GM23338 (cell line): ENCODE results near the gene OR10R2. TPM values are rescaled to one million over a fixed set of nuclear protein-coding genes. Genes with fewer than 3 reads are reported as not detected.

Experiments
- ATAC-seq: fragments of 200-7000 bp; cut with Tn5 transposase; 3 replicates; pipeline ENCODE4 v1.9.1; 2020
- DNase-seq: peaks from one replicate; pipeline ENCODE4 v3.0.0-alpha.2; 2015; ENCODE audit warnings: low spot score
- H2AFZ ChIP-seq: fragments of 200-600 bp; sonication (generic); 2 replicates; pipeline ENCODE4 v1.8.0; 2016; ENCODE audit warnings: antibody characterized with exemption, mild to moderate bottlenecking, moderate library complexity
- H3F3A ChIP-seq: fragments of 200-600 bp; sonication (generic); replicated peaks from 2 replicates; pipeline ENCODE4 v1.8.0; 2017; ENCODE audit warnings: antibody characterized with exemption, mixed run types, low read depth
- H3K27ac ChIP-seq: fragments of 200-600 bp; sonication (generic); 2 replicates; pipeline ENCODE4 v1.6.1; 2016; ENCODE audit warnings: low read depth
- H3K27me3 ChIP-seq: fragments of 200-600 bp; sonication (generic); 2 replicates; pipeline ENCODE4 v1.8.0; 2016; ENCODE audit warnings: mild to moderate bottlenecking, mixed run types, moderate library complexity; ENCODE audit not compliant: insufficient read depth
- H3K36me3 ChIP-seq: fragments of 200-600 bp; sonication (generic); 2 replicates; pipeline ENCODE4 v1.8.0; 2016; ENCODE audit warnings: mild to moderate bottlenecking; ENCODE audit not compliant: insufficient read depth
- H3K4me1 ChIP-seq: fragments of 200-600 bp; sonication (generic); 2 replicates; pipeline ENCODE4 v1.8.0; 2016; ENCODE audit warnings: mild to moderate bottlenecking, moderate library complexity; ENCODE audit not compliant: insufficient read depth
- H3K4me2 ChIP-seq: fragments of 200-600 bp; sonication (generic); 2 replicates; pipeline ENCODE4 v1.7.1; 2017; ENCODE audit warnings: mixed run types
- H3K4me3 ChIP-seq: fragments of 200-600 bp; sonication (generic); 2 replicates; pipeline ENCODE4 v1.6.1; 2016; ENCODE audit warnings: mixed run types
- H3K79me2 ChIP-seq: fragments of 200-600 bp; sonication (generic); replicated peaks from 2 replicates; pipeline ENCODE4 v1.8.0; 2017; ENCODE audit warnings: mild to moderate bottlenecking; ENCODE audit not compliant: insufficient read depth
- H3K9me2 ChIP-seq: fragments of 200-600 bp; sonication (generic); 2 replicates; pipeline ENCODE4 v1.8.0; 2017; ENCODE audit not compliant: insufficient read depth
- H4K20me1 ChIP-seq: fragments of 200-600 bp; sonication (generic); replicated peaks from 2 replicates; pipeline ENCODE4 v1.8.0; 2017; ENCODE audit warnings: mild to moderate bottlenecking; ENCODE audit not compliant: insufficient read depth
- H3K27ac Mint-ChIP-seq: 2 replicates; pipeline ENCODE4 v1.8.0; 2020; ENCODE audit warnings: inconsistent platforms, mild to moderate bottlenecking, moderate library complexity, mixed read lengths
- H3K27me3 Mint-ChIP-seq: 3 replicates; pipeline ENCODE4 v1.8.0; 2022; ENCODE audit warnings: low read depth, mild to moderate bottlenecking, moderate library complexity, mixed read lengths, inconsistent platforms; ENCODE audit not compliant: insufficient read depth, poor library complexity
- H3K36me3 Mint-ChIP-seq: 3 replicates; pipeline ENCODE4 v1.8.0; 2021; ENCODE audit warnings: low read depth, mild to moderate bottlenecking, inconsistent platforms, moderate library complexity, mixed read lengths
- H3K4me1 Mint-ChIP-seq: 3 replicates; pipeline ENCODE4 v1.8.0; 2020; ENCODE audit warnings: mild to moderate bottlenecking, inconsistent platforms, mixed read lengths
- H3K4me3 Mint-ChIP-seq: 3 replicates; pipeline ENCODE4 v1.8.0; 2021; ENCODE audit warnings: moderate library complexity, mild to moderate bottlenecking, inconsistent platforms, mixed read lengths
- H3K9me3 Mint-ChIP-seq: 3 replicates; pipeline ENCODE4 v1.8.0; 2020; ENCODE audit warnings: moderate library complexity, mild to moderate bottlenecking, inconsistent platforms, mixed read lengths
- CREB1 ChIP-seq: fragments of 250-450 bp; sonication (Bioruptor Pico); IDR thresholded peaks from 2 replicates; pipeline ENCODE4 v1.5.0; 2020; ENCODE audit warnings: low read depth, mild to moderate bottlenecking, moderate library complexity
- ETS1 ChIP-seq: IDR thresholded peaks from 2 replicates; pipeline ENCODE4 v1.6.1; 2016; ENCODE audit warnings: antibody characterized with exemption
- EZH2 ChIP-seq: fragments of 200-600 bp; sonication (generic); IDR thresholded peaks from one replicate; pipeline ENCODE4 v1.8.0; 2017; ENCODE audit warnings: antibody characterized with exemption, mild to moderate bottlenecking, low read depth; ENCODE audit not compliant: unreplicated experiment
- EZH2phosphoT487 ChIP-seq: fragments of 200-600 bp; sonication (generic); IDR thresholded peaks from one replicate; pipeline ENCODE4 v1.8.1; 2018; ENCODE audit warnings: antibody characterized with exemption; ENCODE audit not compliant: unreplicated experiment
- JUNB ChIP-seq: IDR thresholded peaks from one replicate; pipeline ENCODE4 v1.6.1; 2016; ENCODE audit warnings: antibody characterized with exemption; ENCODE audit not compliant: unreplicated experiment
- NANOG ChIP-seq: IDR thresholded peaks from 2 replicates; pipeline ENCODE4 v1.6.1; 2016; ENCODE audit warnings: antibody characterized with exemption, borderline replicate concordance
- POLR2AphosphoS5 ChIP-seq: IDR thresholded peaks from 2 replicates; pipeline ENCODE4 v1.6.1; 2016; ENCODE audit warnings: antibody characterized with exemption, low read depth
- STAT1 ChIP-seq: IDR thresholded peaks from one replicate; pipeline ENCODE4 v1.6.1; 2016; ENCODE audit warnings: antibody characterized with exemption; ENCODE audit not compliant: unreplicated experiment
- ZNF114 ChIP-seq: fragments of 250-450 bp; sonication (Bioruptor Pico); IDR thresholded peaks from 2 replicates; pipeline ENCODE4 v1.5.0; 2020; ENCODE audit warnings: mild to moderate bottlenecking, moderate library complexity
- ZNF331 ChIP-seq: fragments of 250-450 bp; sonication (Bioruptor Pico); IDR thresholded peaks from 2 replicates; pipeline ENCODE4 v1.5.0; 2020; ENCODE audit warnings: low read depth, mild to moderate bottlenecking, moderate library complexity
- polyA plus RNA-seq: library from polyadenylated mRNA; unstranded; fragments of >200 nt; fragmentation: Nextera tagmentation; extraction: Ambion mirVana; gene quantifications from 2 replicates; pipeline ENCODE4 v1.2.1, GENCODE V29; 2016
- total RNA-seq: library from RNA; depleted of rRNA; stranded (reverse); fragments of >200 nt; shearing (Covaris generic); gene quantifications from 2 replicates; pipeline ENCODE4 v1.2.3, GENCODE V29; 2014
- TF ChIP-seq, protein P1 (sequence below): fragments of 250-450 bp; sonication (Bioruptor Pico); IDR thresholded peaks from 2 replicates; pipeline ENCODE4 v1.5.0; 2020; ENCODE audit warnings: mild to moderate bottlenecking, moderate library complexity
- TF ChIP-seq, protein P2 (sequence below): IDR thresholded peaks from one replicate; pipeline ENCODE4 v1.6.1; 2018; ENCODE audit warnings: antibody characterized with exemption; ENCODE audit not compliant: unreplicated experiment
- TF ChIP-seq, protein P3 (sequence below), 2 experiments: fragments of 200-600 bp in 1 of 2; sonication (generic) in 1 of 2; conservative IDR thresholded peaks; 2 replicates each; pipeline versions ENCODE4 v1.5.1 to v1.6.1; 2016 to 2017; ENCODE audit warnings: antibody characterized with exemption in 2 of 2, low read depth in 2 of 2, mild to moderate bottlenecking in 2 of 2, moderate library complexity in 1 of 2

The OR10R2 gene
- total and polyA plus RNA-seq, 2 experiments from 2014 or later, result not detected

DNA sequence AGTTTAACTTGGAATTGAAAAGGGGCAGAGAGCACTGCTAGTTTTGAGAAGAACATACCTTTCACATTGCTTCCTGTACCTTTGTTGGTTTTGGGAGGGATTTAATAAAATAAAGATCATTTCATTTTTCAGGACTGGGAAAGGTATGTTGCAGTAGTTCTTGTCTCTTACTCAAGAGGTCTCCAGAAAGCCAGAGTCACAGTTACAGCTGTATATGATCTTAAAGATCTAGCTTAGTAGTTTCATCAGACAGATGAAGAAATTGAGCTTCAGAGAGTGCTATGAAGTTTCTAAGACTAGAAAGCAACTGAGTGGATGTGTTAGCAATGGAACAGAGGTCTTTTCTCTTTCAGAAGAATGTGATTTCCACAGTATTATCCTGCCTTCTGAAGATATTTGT lies 47.0 kb upstream of the OR10R2 start:
- Histone ChIP-seq H3F3A (no peaks in the 10 kb centered on the region), H2AFZ (peak overlapping the region; percentile 40; the same call in 1 of the 2 replicates)
- H3K9me3 Mint-ChIP-seq, result peaks cover 9% of the 10 kb centered on the region; the same call in 1 of the 3 replicates

More for the DNA sequence above, 47.0 kb upstream of the OR10R2 start:
- no peaks in the 10 kb centered on the region for H3K79me2 ChIP-seq
- H3K27ac Mint-ChIP-seq, result peak overlapping the region; percentile 26
- no peaks in the 10 kb centered on the region for H3K36me3 Mint-ChIP-seq
- TF ChIP-seq POLR2AphosphoS5, result no peak
- no peak for TF ChIP-seq STAT1
- TF ChIP-seq NANOG, result no peak
- TF ChIP-seq ZNF331 (CRISPR knock-in tag), result no peak
- TF ChIP-seq EZH2phosphoT487, result no peak
- TF ChIP-seq EZH2, result no peak
- no peak for TF ChIP-seq ETS1
- TF ChIP-seq, protein P1, sequence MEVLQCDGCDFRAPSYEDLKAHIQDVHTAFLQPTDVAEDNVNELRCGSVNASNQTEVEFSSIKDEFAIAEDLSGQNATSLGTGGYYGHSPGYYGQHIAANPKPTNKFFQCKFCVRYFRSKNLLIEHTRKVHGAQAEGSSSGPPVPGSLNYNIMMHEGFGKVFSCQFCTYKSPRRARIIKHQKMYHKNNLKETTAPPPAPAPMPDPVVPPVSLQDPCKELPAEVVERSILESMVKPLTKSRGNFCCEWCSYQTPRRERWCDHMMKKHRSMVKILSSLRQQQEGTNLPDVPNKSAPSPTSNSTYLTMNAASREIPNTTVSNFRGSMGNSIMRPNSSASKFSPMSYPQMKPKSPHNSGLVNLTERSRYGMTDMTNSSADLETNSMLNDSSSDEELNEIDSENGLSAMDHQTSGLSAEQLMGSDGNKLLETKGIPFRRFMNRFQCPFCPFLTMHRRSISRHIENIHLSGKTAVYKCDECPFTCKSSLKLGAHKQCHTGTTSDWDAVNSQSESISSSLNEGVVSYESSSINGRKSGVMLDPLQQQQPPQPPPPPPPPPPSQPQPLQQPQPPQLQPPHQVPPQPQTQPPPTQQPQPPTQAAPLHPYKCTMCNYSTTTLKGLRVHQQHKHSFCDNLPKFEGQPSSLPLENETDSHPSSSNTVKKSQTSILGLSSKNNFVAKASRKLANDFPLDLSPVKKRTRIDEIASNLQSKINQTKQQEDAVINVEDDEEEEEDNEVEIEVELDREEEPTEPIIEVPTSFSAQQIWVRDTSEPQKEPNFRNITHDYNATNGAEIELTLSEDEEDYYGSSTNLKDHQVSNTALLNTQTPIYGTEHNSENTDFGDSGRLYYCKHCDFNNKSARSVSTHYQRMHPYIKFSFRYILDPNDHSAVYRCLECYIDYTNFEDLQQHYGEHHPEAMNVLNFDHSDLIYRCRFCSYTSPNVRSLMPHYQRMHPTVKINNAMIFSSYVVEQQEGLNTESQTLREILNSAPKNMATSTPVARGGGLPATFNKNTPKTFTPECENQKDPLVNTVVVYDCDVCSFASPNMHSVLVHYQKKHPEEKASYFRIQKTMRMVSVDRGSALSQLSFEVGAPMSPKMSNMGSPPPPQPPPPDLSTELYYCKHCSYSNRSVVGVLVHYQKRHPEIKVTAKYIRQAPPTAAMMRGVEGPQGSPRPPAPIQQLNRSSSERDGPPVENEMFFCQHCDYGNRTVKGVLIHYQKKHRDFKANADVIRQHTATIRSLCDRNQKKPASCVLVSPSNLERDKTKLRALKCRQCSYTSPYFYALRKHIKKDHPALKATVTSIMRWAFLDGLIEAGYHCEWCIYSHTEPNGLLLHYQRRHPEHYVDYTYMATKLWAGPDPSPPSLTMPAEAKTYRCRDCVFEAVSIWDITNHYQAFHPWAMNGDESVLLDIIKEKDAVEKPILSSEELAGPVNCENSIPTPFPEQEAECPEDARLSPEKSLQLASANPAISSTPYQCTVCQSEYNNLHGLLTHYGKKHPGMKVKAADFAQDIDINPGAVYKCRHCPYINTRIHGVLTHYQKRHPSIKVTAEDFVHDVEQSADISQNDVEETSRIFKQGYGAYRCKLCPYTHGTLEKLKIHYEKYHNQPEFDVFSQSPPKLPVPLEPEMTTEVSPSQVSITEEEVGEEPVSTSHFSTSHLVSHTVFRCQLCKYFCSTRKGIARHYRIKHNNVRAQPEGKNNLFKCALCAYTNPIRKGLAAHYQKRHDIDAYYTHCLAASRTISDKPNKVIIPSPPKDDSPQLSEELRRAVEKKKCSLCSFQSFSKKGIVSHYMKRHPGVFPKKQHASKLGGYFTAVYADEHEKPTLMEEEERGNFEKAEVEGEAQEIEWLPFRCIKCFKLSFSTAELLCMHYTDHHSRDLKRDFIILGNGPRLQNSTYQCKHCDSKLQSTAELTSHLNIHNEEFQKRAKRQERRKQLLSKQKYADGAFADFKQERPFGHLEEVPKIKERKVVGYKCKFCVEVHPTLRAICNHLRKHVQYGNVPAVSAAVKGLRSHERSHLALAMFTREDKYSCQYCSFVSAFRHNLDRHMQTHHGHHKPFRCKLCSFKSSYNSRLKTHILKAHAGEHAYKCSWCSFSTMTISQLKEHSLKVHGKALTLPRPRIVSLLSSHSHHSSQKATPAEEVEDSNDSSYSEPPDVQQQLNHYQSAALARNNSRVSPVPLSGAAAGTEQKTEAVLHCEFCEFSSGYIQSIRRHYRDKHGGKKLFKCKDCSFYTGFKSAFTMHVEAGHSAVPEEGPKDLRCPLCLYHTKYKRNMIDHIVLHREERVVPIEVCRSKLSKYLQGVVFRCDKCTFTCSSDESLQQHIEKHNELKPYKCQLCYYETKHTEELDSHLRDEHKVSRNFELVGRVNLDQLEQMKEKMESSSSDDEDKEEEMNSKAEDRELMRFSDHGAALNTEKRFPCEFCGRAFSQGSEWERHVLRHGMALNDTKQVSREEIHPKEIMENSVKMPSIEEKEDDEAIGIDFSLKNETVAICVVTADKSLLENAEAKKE (CRISPR knock-in tag), result no peak
- TF ChIP-seq ZNF114, result no peak
- TF ChIP-seq JUNB, result no peak
- TF ChIP-seq CREB1 (CRISPR knock-in tag), result no peak
- TF ChIP-seq, protein P2, sequence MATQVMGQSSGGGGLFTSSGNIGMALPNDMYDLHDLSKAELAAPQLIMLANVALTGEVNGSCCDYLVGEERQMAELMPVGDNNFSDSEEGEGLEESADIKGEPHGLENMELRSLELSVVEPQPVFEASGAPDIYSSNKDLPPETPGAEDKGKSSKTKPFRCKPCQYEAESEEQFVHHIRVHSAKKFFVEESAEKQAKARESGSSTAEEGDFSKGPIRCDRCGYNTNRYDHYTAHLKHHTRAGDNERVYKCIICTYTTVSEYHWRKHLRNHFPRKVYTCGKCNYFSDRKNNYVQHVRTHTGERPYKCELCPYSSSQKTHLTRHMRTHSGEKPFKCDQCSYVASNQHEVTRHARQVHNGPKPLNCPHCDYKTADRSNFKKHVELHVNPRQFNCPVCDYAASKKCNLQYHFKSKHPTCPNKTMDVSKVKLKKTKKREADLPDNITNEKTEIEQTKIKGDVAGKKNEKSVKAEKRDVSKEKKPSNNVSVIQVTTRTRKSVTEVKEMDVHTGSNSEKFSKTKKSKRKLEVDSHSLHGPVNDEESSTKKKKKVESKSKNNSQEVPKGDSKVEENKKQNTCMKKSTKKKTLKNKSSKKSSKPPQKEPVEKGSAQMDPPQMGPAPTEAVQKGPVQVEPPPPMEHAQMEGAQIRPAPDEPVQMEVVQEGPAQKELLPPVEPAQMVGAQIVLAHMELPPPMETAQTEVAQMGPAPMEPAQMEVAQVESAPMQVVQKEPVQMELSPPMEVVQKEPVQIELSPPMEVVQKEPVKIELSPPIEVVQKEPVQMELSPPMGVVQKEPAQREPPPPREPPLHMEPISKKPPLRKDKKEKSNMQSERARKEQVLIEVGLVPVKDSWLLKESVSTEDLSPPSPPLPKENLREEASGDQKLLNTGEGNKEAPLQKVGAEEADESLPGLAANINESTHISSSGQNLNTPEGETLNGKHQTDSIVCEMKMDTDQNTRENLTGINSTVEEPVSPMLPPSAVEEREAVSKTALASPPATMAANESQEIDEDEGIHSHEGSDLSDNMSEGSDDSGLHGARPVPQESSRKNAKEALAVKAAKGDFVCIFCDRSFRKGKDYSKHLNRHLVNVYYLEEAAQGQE, result no peak
- TF ChIP-seq, protein P3, sequence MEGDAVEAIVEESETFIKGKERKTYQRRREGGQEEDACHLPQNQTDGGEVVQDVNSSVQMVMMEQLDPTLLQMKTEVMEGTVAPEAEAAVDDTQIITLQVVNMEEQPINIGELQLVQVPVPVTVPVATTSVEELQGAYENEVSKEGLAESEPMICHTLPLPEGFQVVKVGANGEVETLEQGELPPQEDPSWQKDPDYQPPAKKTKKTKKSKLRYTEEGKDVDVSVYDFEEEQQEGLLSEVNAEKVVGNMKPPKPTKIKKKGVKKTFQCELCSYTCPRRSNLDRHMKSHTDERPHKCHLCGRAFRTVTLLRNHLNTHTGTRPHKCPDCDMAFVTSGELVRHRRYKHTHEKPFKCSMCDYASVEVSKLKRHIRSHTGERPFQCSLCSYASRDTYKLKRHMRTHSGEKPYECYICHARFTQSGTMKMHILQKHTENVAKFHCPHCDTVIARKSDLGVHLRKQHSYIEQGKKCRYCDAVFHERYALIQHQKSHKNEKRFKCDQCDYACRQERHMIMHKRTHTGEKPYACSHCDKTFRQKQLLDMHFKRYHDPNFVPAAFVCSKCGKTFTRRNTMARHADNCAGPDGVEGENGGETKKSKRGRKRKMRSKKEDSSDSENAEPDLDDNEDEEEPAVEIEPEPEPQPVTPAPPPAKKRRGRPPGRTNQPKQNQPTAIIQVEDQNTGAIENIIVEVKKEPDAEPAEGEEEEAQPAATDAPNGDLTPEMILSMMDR (conservative IDR thresholded peaks at IDR 0.05; ENCODE audit: low read depth in 2 of 2), result no peak
- DNase-seq (no peak), ATAC-seq (no peak)
- no peak overlapping the region for H3K4me3 Mint-ChIP-seq
- no peaks in the 10 kb centered on the region for H4K20me1 ChIP-seq
- H3K27me3 Mint-ChIP-seq, result no peaks in the 10 kb centered on the region
- H3K4me2 ChIP-seq, result no peak overlapping the region
- H3K4me3 ChIP-seq, result no peak overlapping the region
- H3K4me1 ChIP-seq, result peaks cover 23% of the 10 kb centered on the region
- no peaks in the 10 kb centered on the region for H3K9me2 ChIP-seq
- H3K4me1 Mint-ChIP-seq, result peaks cover 26% of the 10 kb centered on the region
- no peaks in the 10 kb centered on the region for H3K36me3 ChIP-seq
- H3K27ac ChIP-seq, result no peak overlapping the region
- H3K27me3 ChIP-seq, result no peaks in the 10 kb centered on the region
